Breast epithelium (tissue), 4 donors: ENCODE results near the gene POLR3H. TPM values are rescaled to one million over a fixed set of nuclear protein-coding genes. Genes with fewer than 3 reads are reported as not detected.
A peak's percentile ranks its signal among the peaks of the same experiment; 100 is the strongest.

Source experiments
- DNase-seq, 2 donors: peaks; one replicate each; pipeline ENCODE4 v3.0.0-alpha.2; 2019; ENCODE audit warnings: low spot score in 2 of 2
- H3K27ac ChIP-seq, 2 donors: fragments of 200-600 bp; sonication (generic) in 1 of 2; one replicate each; pipeline ENCODE4 v1.5.1; 2016 to 2019; ENCODE audit warnings: mild to moderate bottlenecking in 1 of 2
- H3K27me3 ChIP-seq, 2 donors: fragments of 200-600 bp; sonication (generic) in 1 of 2; one replicate each; pipeline versions ENCODE4 v1.5.1 to v1.6.0; 2017 to 2019; ENCODE audit warnings: control low read depth in 1 of 2, mild to moderate bottlenecking in 1 of 2
- H3K36me3 ChIP-seq: fragments of 200-600 bp; one replicate; pipeline ENCODE4 v1.5.1; 2019
- H3K4me1 ChIP-seq, 2 donors: fragments of 200-600 bp; sonication (generic); one replicate each; pipeline ENCODE4 v1.5.1; 2016 to 2019; ENCODE audit warnings: control low read depth in 1 of 2
- H3K4me3 ChIP-seq, 3 donors: fragments of 200-600 bp; sonication (generic); 1 replicate in 2 of 3; 2 replicates in 1 of 3; pipeline ENCODE4 v1.5.1; 2016 to 2019; ENCODE audit warnings: mild to moderate bottlenecking in 3 of 3, moderate library complexity in 2 of 3
- H3K9me3 ChIP-seq, 2 donors: fragments of 200-600 bp; sonication (generic) in 1 of 2; one replicate each; pipeline ENCODE4 v1.5.1; 2016 to 2019; ENCODE audit warnings: control low read depth in 1 of 2
- CTCF ChIP-seq, 3 donors: fragments of 450-650 bp; IDR thresholded peaks; one replicate each; pipeline ENCODE4 v1.5.1; 2016 to 2017; ENCODE audit warnings: antibody characterized with exemption in 3 of 3, mild to moderate bottlenecking in 3 of 3, moderate library complexity in 3 of 3
- POLR2A ChIP-seq: fragments of 450-650 bp; IDR thresholded peaks from one replicate; pipeline ENCODE4 v1.6.1; 2016; ENCODE audit warnings: antibody characterized with exemption, mild to moderate bottlenecking, moderate library complexity
- POLR2AphosphoS5 ChIP-seq, 3 donors: sonication (generic); formaldehyde crosslinking; IDR thresholded peaks; one replicate each; pipeline ENCODE4 v1.6.1; 2017; ENCODE audit warnings: antibody characterized with exemption in 3 of 3
- intact Hi-C: fragments of 100-400 bp; cut with DNase I; formaldehyde crosslinking; loops from one replicate; pipeline ENCODE4 v1.15.1; 2023; ENCODE audit warnings: low total_unique reads
- total RNA-seq, 3 donors: library from RNA; depleted of rRNA; stranded (reverse); fragments of >200 nt; gene quantifications; one replicate each; pipeline ENCODE4 v1.1.0, GENCODE V29; 2016

Gene POLR3H
- total RNA-seq, 3 donors from 2014 or later = 18.2 to 26.5 (median 20.2) TPM

- Histone ChIP-seq H3K9me3 (no peaks in the 10 kb centered on the region), H3K4me1 (no peaks in the 10 kb centered on the region), H3K36me3 (no peaks in the 10 kb centered on the region), H3K27me3 (no peaks in the 10 kb centered on the region), H3K4me3 (no peak overlapping the region), H3K27ac (no peak overlapping the region)
- no peak for DNase-seq
- TF ChIP-seq POLR2AphosphoS5 (IDR thresholded peaks at IDR 0.05) = no peak
- no peak for TF ChIP-seq POLR2A
- TF ChIP-seq CTCF (IDR thresholded peaks at IDR 0.05) = no peak
- intact Hi-C loops = no loop called here
Measured at GRCh38 chr22:41504397-41504796, 39.9 kb downstream of the POLR3H start.

GRCh38 chr22:41501209-41501608, 43.1 kb downstream of the POLR3H start:
- no peak overlapping the region for H3K27ac ChIP-seq
- intact Hi-C loops = no loop called here
- peaks cover 0 to 6% of the 10 kb centered on the region in 2 donors for H3K4me1 ChIP-seq
- H3K4me3 ChIP-seq = no peak overlapping the region
- no peaks in the 10 kb centered on the region for H3K9me3 ChIP-seq
- TF ChIP-seq POLR2A (no peak), CTCF (IDR thresholded peaks at IDR 0.05) (no peak), POLR2AphosphoS5 (IDR thresholded peaks at IDR 0.05) (no peak)
- no peaks in the 10 kb centered on the region for H3K27me3 ChIP-seq
- H3K36me3 ChIP-seq = no peaks in the 10 kb centered on the region
- DNase-seq = no peak

- H3K27me3 ChIP-seq = no peaks in the 10 kb centered on the region
- H3K4me1 ChIP-seq = peaks cover 0 to 6% of the 10 kb centered on the region in 2 donors
- H3K4me3 ChIP-seq = no peak overlapping the region
- H3K9me3 ChIP-seq = no peaks in the 10 kb centered on the region
- TF ChIP-seq POLR2AphosphoS5 (IDR thresholded peaks at IDR 0.05) (no peak), CTCF (IDR thresholded peaks at IDR 0.05) (no peak), POLR2A (no peak)
- no peak overlapping the region for H3K27ac ChIP-seq
- intact Hi-C loops = no loop called here
- DNase-seq = no peak
- H3K36me3 ChIP-seq = no peaks in the 10 kb centered on the region
Measured at GRCh38 chr22:41500303-41500702, 44.0 kb downstream of the POLR3H start.

- no peak overlapping the region for H3K27ac ChIP-seq
- no peaks in the 10 kb centered on the region for H3K27me3 ChIP-seq
- H3K4me3 ChIP-seq = no peak overlapping the region
- H3K36me3 ChIP-seq = no peaks in the 10 kb centered on the region
- peaks cover 0 to 6% of the 10 kb centered on the region in 2 donors for H3K4me1 ChIP-seq
- intact Hi-C loops = no loop called here
- H3K9me3 ChIP-seq = no peaks in the 10 kb centered on the region
- TF ChIP-seq POLR2A (no peak), CTCF (IDR thresholded peaks at IDR 0.05) (no peak), POLR2AphosphoS5 (IDR thresholded peaks at IDR 0.05) (no peak)
- no peak for DNase-seq
Measured at GRCh38 chr22:41499624-41500280, 44.5 kb downstream of the POLR3H start.

- TF ChIP-seq POLR2AphosphoS5 (IDR thresholded peaks at IDR 0.05) (no peak), CTCF (IDR thresholded peaks at IDR 0.05) (no peak), POLR2A (no peak)
- peak overlapping the region in 1 of 2 donors; percentile 33 for H3K27ac ChIP-seq
- peaks cover 0 to 6% of the 10 kb centered on the region in 2 donors for H3K4me1 ChIP-seq
Measured at GRCh38 chr22:41498303-41498835, 45.9 kb downstream of the POLR3H start.

More at GRCh38 chr22:41498303-41498835, 45.9 kb downstream of the POLR3H start:
- Histone ChIP-seq H3K36me3 (no peaks in the 10 kb centered on the region), H3K4me3 (no peak overlapping the region), H3K27me3 (no peaks in the 10 kb centered on the region), H3K9me3 (no peaks in the 10 kb centered on the region)
- DNase-seq = peak in 1 of 2 donors; percentile 38
- intact Hi-C loops = no loop called here
